HepG2 (cell line): ENCODE data around the gene ACAP2. TPM values are rescaled to one million over a fixed set of nuclear protein-coding genes. Genes with fewer than 3 reads are reported as not detected.
A peak's percentile ranks its signal among the peaks of the same experiment; 100 is the strongest.

Source experiments
- ARID4A ChIP-seq: sonication (generic); formaldehyde crosslinking; IDR thresholded peaks from 2 replicates; pipeline ENCODE4 v1.5.0; 2020; ENCODE audit warnings: mild to moderate bottlenecking, missing genetic modification reagents, borderline replicate concordance
- CCDC6 ChIP-seq: sonication (generic); formaldehyde crosslinking; IDR thresholded peaks from 2 replicates; pipeline ENCODE4 v1.8.1; 2022; ENCODE audit warnings: mild to moderate bottlenecking, missing genetic modification reagents, moderate library complexity
- DMTF1 ChIP-seq: sonication (generic); formaldehyde crosslinking; IDR thresholded peaks from 2 replicates; pipeline ENCODE4 v1.4.0; 2020; ENCODE audit warnings: mild to moderate bottlenecking, missing genetic modification reagents
- HES4 ChIP-seq: sonication (generic); formaldehyde crosslinking; IDR thresholded peaks from 2 replicates; pipeline ENCODE4 v1.9.0; 2021; ENCODE audit warnings: mild to moderate bottlenecking, missing genetic modification reagents, borderline replicate concordance
- KAT2B ChIP-seq: fragments of 150-350 bp; IDR thresholded peaks from 2 replicates; pipeline ENCODE4 v1.6.1; 2014; ENCODE audit warnings: low read depth, low read length, borderline replicate concordance
- PCBP1 ChIP-seq: fragments of 200-400 bp; formaldehyde crosslinking; IDR thresholded peaks from 2 replicates; pipeline ENCODE4 v1.6.1; 2017; ENCODE audit warnings: mild to moderate bottlenecking, low read depth, low read length, borderline replicate concordance
- POLR2AphosphoS5 ChIP-seq: IDR thresholded peaks from 2 replicates; pipeline ENCODE4 v1.6.1; 2012; ENCODE audit warnings: low read depth, low read length
- RNF2 ChIP-seq: fragments of 450-650 bp; conservative IDR thresholded peaks from 2 replicates; pipeline ENCODE4 v1.6.1; 2016; ENCODE audit warnings: low read depth
- SIN3A ChIP-seq: IDR thresholded peaks from 2 replicates; pipeline ENCODE4 v1.6.1; 2011; ENCODE audit warnings: low read depth, mild to moderate bottlenecking, control low read depth, low read length, borderline replicate concordance
- STAG1 ChIP-seq: sonication (generic); formaldehyde crosslinking; IDR thresholded peaks from 2 replicates; pipeline ENCODE4 v1.4.0; 2020; ENCODE audit warnings: missing genetic modification reagents
- ZMYM4 ChIP-seq: sonication (generic); formaldehyde crosslinking; IDR thresholded peaks from 2 replicates; pipeline ENCODE4 v1.8.1; 2023; ENCODE audit warnings: mild to moderate bottlenecking, missing genetic modification reagents
- ZNF329 ChIP-seq: sonication (generic); formaldehyde crosslinking; IDR thresholded peaks from 2 replicates; pipeline ENCODE4 v1.9.0; 2021; ENCODE audit warnings: low read depth, mild to moderate bottlenecking, missing genetic modification reagents
- ZNF33B ChIP-seq: sonication (generic); formaldehyde crosslinking; IDR thresholded peaks from 2 replicates; pipeline ENCODE4 v1.5.1; 2020; ENCODE audit warnings: mild to moderate bottlenecking, missing genetic modification reagents
- ZNF598 ChIP-seq: sonication (generic); formaldehyde crosslinking; IDR thresholded peaks from 2 replicates; pipeline ENCODE4 v1.5.1; 2020; ENCODE audit warnings: mild to moderate bottlenecking, missing genetic modification reagents, borderline replicate concordance
- ZNF800 ChIP-seq: sonication (generic); formaldehyde crosslinking; IDR thresholded peaks from 2 replicates; pipeline ENCODE4 v1.4.0; 2020; ENCODE audit warnings: missing genetic modification reagents
- polyA plus RNA-seq, 8 experiments: library from polyadenylated mRNA; depleted of rRNA in 3 of 8; stranded (reverse) in 7 of 8; unstranded in 1 of 8; fragments of >200 nt; fragmentation: Illumina TruSeq in 4 of 8; extraction: Trizol in 4 of 8; gene quantifications; 2 replicates each; pipeline versions ENCODE4 v1.2.1 to v1.2.3, GENCODE V29; 2011 to 2016; ENCODE audit warnings: low read depth in 4 of 8, missing spikeins in 1 of 8, mixed read lengths in 1 of 8; ENCODE audit not compliant: insufficient read depth in 1 of 8
- total RNA-seq, 5 experiments: library from RNA; depleted of rRNA; stranded (reverse); fragments of >200 nt; fragmentation: Illumina TruSeq; extraction: Trizol; gene quantifications; 2 replicates each; pipeline ENCODE4 v1.2.3, GENCODE V29; 2016; ENCODE audit warnings: low read depth in 1 of 5
- TF ChIP-seq, protein P1 (sequence below): IDR thresholded peaks from 2 replicates; pipeline ENCODE4 v1.6.1; 2012; ENCODE audit warnings: inconsistent platforms

The ACAP2 gene
- total and polyA plus RNA-seq, 2 of the 13 experiments (the other 11 are each of a cell fraction or from before 2014, with no cell fraction given) = 7.3 to 23.9 TPM

DNA sequence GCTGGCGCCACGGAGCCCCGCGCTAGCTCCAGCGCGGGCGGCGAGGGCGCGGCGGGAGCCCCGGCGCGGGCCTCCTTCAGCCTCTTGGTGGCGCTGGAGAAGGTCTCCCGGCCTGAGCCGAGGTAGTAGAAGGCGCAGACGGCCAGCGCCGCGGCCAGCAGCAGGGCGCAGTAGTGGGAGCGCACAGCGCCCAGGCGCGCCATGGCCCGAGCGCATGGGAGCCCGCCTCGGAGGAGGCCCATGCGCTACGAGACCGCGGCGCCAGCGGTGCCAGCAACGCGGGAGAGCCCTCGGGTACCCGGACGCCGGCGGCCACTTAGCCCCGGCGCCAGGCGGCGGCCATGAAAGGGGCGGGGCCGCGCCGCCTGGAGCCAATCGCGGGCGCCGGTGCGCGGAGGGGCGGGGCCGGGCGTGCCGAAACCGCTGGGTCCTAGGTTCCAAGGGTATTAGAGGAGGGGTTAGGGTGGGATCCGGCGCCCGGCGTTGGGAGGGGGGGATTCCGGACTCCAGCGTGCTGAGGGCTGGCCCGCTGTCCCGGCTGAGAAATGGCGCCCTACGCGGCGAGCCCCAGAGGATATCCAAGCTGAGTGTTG, 171.9 kb downstream of the ACAP2 start, which contains the start of gene XXYLT1 (continued):
- TF ChIP-seq ZNF33B (CRISPR knock-in tag) (peak; percentile 12; the same call in 1 of the 2 replicates), ZNF329 (CRISPR knock-in tag) (peak; percentile 69), KAT2B (no peak), ZNF800 (CRISPR knock-in tag) (0 out of 2 replicates have a peak, but pooled peaks have one; percentile 44), RNF2 (0 out of 2 replicates have a peak, but pooled peaks have one; percentile 9), ZMYM4 (CRISPR knock-in tag) (peak; percentile 52; the same call in 1 of the 2 replicates), HES4 (CRISPR knock-in tag) (0 out of 2 replicates have a peak, but pooled peaks have one; percentile 24), STAG1 (CRISPR knock-in tag) (peak; percentile 39), ZNF598 (CRISPR knock-in tag) (0 out of 2 replicates have a peak, but pooled peaks have one; percentile 2), POLR2AphosphoS5 (peak; percentile 51; the same call in 1 of the 2 replicates), PCBP1 (0 out of 2 replicates have a peak, but pooled peaks have one; percentile 51), CCDC6 (peak; percentile 87), SIN3A (no peak), ARID4A (CRISPR knock-in tag) (0 out of 2 replicates have a peak, but pooled peaks have one; percentile 9), DMTF1 (no peak)
- TF ChIP-seq, protein P1, sequence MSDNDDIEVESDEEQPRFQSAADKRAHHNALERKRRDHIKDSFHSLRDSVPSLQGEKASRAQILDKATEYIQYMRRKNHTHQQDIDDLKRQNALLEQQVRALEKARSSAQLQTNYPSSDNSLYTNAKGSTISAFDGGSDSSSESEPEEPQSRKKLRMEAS = peak; percentile 1; the same call in 1 of the 2 replicates
